K562 (cell line): ENCODE measurements around the gene STAP1. TPM values are rescaled to one million over a fixed set of nuclear protein-coding genes. Genes with fewer than 3 reads are reported as not detected.
A peak's percentile ranks its signal among the peaks of the same experiment; 100 is the strongest.

Source experiments
- ADNP ChIP-seq: fragments of 200-800 bp; sonication (Bioruptor generic); IDR thresholded peaks from 2 replicates; pipeline ENCODE4 v1.6.1; 2016; ENCODE audit warnings: missing genetic modification characterization, missing compliant biosample characterization
- ARHGAP35 ChIP-seq: fragments of 450-650 bp; IDR thresholded peaks from 2 replicates; pipeline ENCODE4 v1.6.1; 2018; ENCODE audit not compliant: partially characterized antibody
- BACH1 ChIP-seq: fragments of 200-800 bp; sonication (Bioruptor generic); IDR thresholded peaks from 2 replicates; pipeline ENCODE4 v1.6.1; 2016; ENCODE audit warnings: missing genetic modification characterization, missing compliant biosample characterization
- BRF2 ChIP-seq: IDR thresholded peaks from 3 replicates; pipeline ENCODE4 v1.6.1; 2011; ENCODE audit warnings: borderline replicate concordance, mild to moderate bottlenecking; ENCODE audit not compliant: insufficient read length, insufficient read depth
- CCNT2 ChIP-seq: IDR thresholded peaks from 2 replicates; pipeline ENCODE4 v1.6.1; 2011; ENCODE audit warnings: borderline replicate concordance, low read depth, mild to moderate bottlenecking, moderate library complexity, mixed read lengths, low read length; ENCODE audit not compliant: insufficient read length; ENCODE audit errors: extremely low read depth
- CEBPG ChIP-seq, 3 experiments: fragments of 200-800 bp in 1 of 3; sonication (Bioruptor generic) in 1 of 3; sonication (generic) in 1 of 3; formaldehyde crosslinking in 1 of 3; IDR thresholded peaks in 2 of 3; conservative IDR thresholded peaks in 1 of 3; 2 replicates each; pipeline versions ENCODE4 v1.6.1 to v1.8.0; 2016 to 2022; ENCODE audit warnings: missing compliant biosample characterization in 2 of 3, missing genetic modification characterization in 2 of 3, mild to moderate bottlenecking in 1 of 3, missing genetic modification reagents in 1 of 3
- CREB1 ChIP-seq, 2 experiments: sonication (generic) in 1 of 2; formaldehyde crosslinking in 1 of 2; IDR thresholded peaks; 2 replicates each; pipeline versions ENCODE4 v1.6.1 to v1.8.0; 2012 to 2022; ENCODE audit warnings: inconsistent platforms in 1 of 2, mild to moderate bottlenecking in 1 of 2, missing genetic modification reagents in 1 of 2, moderate library complexity in 1 of 2
- DACH1 ChIP-seq: fragments of 450-650 bp; IDR thresholded peaks from 2 replicates; pipeline ENCODE4 v1.6.1; 2018; ENCODE audit not compliant: partially characterized antibody
- FOXP4 ChIP-seq: sonication (generic); formaldehyde crosslinking; IDR thresholded peaks from 2 replicates; pipeline ENCODE4 v1.8.0; 2022; ENCODE audit warnings: mild to moderate bottlenecking, missing genetic modification reagents, borderline replicate concordance
- GATAD2B ChIP-seq: fragments of 450-650 bp; IDR thresholded peaks from 2 replicates; pipeline ENCODE4 v1.6.1; 2017; ENCODE audit warnings: mild to moderate bottlenecking, borderline replicate concordance
- HMG20B ChIP-seq: fragments of 250-450 bp; sonication (Bioruptor Pico); IDR thresholded peaks from 2 replicates; pipeline ENCODE4 v1.5.0; 2021; ENCODE audit warnings: mild to moderate bottlenecking
- HMGXB4 ChIP-seq: sonication (generic); formaldehyde crosslinking; IDR thresholded peaks from 2 replicates; pipeline ENCODE4 v1.8.1; 2023; ENCODE audit warnings: mild to moderate bottlenecking, missing genetic modification reagents
- KDM1A ChIP-seq, 2 experiments: fragments of 450-650 bp; IDR thresholded peaks; 2 replicates each; pipeline ENCODE4 v1.6.1; 2016; ENCODE audit warnings: mild to moderate bottlenecking in 2 of 2
- NBN ChIP-seq: fragments of 450-650 bp; IDR thresholded peaks from 2 replicates; pipeline ENCODE4 v1.6.1; 2016; ENCODE audit warnings: low read depth, mild to moderate bottlenecking
- PHB2 ChIP-seq: fragments of 450-650 bp; IDR thresholded peaks from 2 replicates; pipeline ENCODE4 v1.6.1; 2017; ENCODE audit warnings: low read depth
- POLR2B ChIP-seq: fragments of 450-650 bp; IDR thresholded peaks from 2 replicates; pipeline ENCODE4 v1.6.1; 2018; ENCODE audit warnings: low read depth; ENCODE audit not compliant: partially characterized antibody
- RBM17 ChIP-seq: fragments of 200-400 bp; formaldehyde crosslinking; IDR thresholded peaks from 2 replicates; pipeline ENCODE4 v1.6.1; 2017; ENCODE audit warnings: low read depth, mild to moderate bottlenecking, low read length, borderline replicate concordance
- SMARCB1 ChIP-seq: IDR thresholded peaks from 2 replicates; pipeline ENCODE4 v1.6.1; 2011; ENCODE audit warnings: improper control_type of control experiment, low read depth; ENCODE audit not compliant: insufficient read length
- SRSF7 ChIP-seq: fragments of 200-400 bp; formaldehyde crosslinking; optimal IDR thresholded peaks from 2 replicates; pipeline ENCODE3; 2017; ENCODE audit warnings: mild to moderate bottlenecking, low read depth, low read length
- TAF9B ChIP-seq: fragments of 450-650 bp; IDR thresholded peaks from 2 replicates; pipeline ENCODE4 v1.6.1; 2018; ENCODE audit warnings: mild to moderate bottlenecking; ENCODE audit not compliant: partially characterized antibody
- TFAM ChIP-seq: fragments of 250-450 bp; sonication (Bioruptor Pico); conservative IDR thresholded peaks from 2 replicates; pipeline ENCODE4 v1.5.0; 2021; ENCODE audit warnings: mild to moderate bottlenecking, moderate library complexity
- ZBTB26 ChIP-seq: fragments of 450-650 bp; formaldehyde crosslinking; IDR thresholded peaks from 2 replicates; pipeline ENCODE4 v1.4.0; 2022; ENCODE audit warnings: missing genetic modification characterization
- ZC3H11A ChIP-seq: IDR thresholded peaks from 2 replicates; pipeline ENCODE4 v1.6.1; 2012; ENCODE audit warnings: low read depth, low read length, improper control_type of control experiment
- ZFX ChIP-seq: sonication (generic); formaldehyde crosslinking; IDR thresholded peaks from 2 replicates; pipeline ENCODE4 v1.8.0; 2022; ENCODE audit warnings: mild to moderate bottlenecking, missing genetic modification reagents, moderate library complexity
- polyA plus RNA-seq, 8 experiments: library from polyadenylated mRNA; depleted of rRNA in 4 of 8; stranded (reverse) in 5 of 8; unstranded in 3 of 8; fragments of >200 nt; fragmentation: Nextera tagmentation in 2 of 8; fragmentation: Illumina TruSeq in 1 of 8; extraction: Ambion mirVana in 2 of 8; extraction: Trizol in 1 of 8; gene quantifications; 2 replicates each; pipeline versions ENCODE4 v1.2.1 to v1.2.3, GENCODE V29; 2011 to 2014; ENCODE audit warnings: inconsistent platforms in 1 of 8, missing spikeins in 1 of 8
- total RNA-seq, 7 experiments: library from RNA; depleted of rRNA in 6 of 7; stranded (reverse); fragments of >200 nt in 6 of 7; fragmentation: Illumina TruSeq in 2 of 7; extraction: Trizol in 2 of 7; gene quantifications; 2 replicates each; pipeline versions ENCODE4 v1.2.1 to v1.2.3, GENCODE V29; 2011 to 2021; ENCODE audit warnings: low replicate concordance in 1 of 7

The STAP1 gene
- total and polyA plus RNA-seq, 9 of the 15 experiments (the other 6 are each of a cell fraction or from before 2014, with no cell fraction given): 0.50 to 5.6 (median 1.4) TPM

GRCh38 chr4:67576059-67576466 lies 17.5 kb downstream of the STAP1 start (continued):
- no peak for TF ChIP-seq HMGXB4 (CRISPR knock-in tag)
- 0 out of 2 replicates have a peak, but pooled peaks have one; percentile 22 for TF ChIP-seq ADNP (tag)
- TF ChIP-seq HMG20B (CRISPR knock-in tag): no peak
- no peak for TF ChIP-seq CEBPG (CRISPR knock-in tag; IDR thresholded peaks at IDR 0.05)
- no peak for TF ChIP-seq CEBPG (tag; conservative IDR thresholded peaks at IDR 0.05 in 1 of 2, IDR thresholded peaks at IDR 0.05 in 1 of 2)
- no peak for TF ChIP-seq KDM1A (IDR thresholded peaks at IDR 0.05)
- no peak for TF ChIP-seq DACH1
- no peak for TF ChIP-seq ZC3H11A
- no peak for TF ChIP-seq CREB1 (IDR thresholded peaks at IDR 0.05)
- TF ChIP-seq CREB1 (CRISPR knock-in tag; IDR thresholded peaks at IDR 0.05): no peak
- no peak for TF ChIP-seq SMARCB1
- no peak for TF ChIP-seq PHB2
- no peak for TF ChIP-seq TAF9B
- no peak for TF ChIP-seq BRF2
- TF ChIP-seq ZFX: peak; percentile 68; the same call in 1 of the 2 replicates
- TF ChIP-seq ARHGAP35: no peak
- TF ChIP-seq ZBTB26: no peak
- TF ChIP-seq NBN: peak; percentile 12; the same call in 1 of the 2 replicates
- no peak for TF ChIP-seq CCNT2
- no peak for TF ChIP-seq BACH1 (tag)
- TF ChIP-seq RBM17: no peak
- TF ChIP-seq POLR2B: no peak
- TF ChIP-seq GATAD2B: no peak
- no peak for TF ChIP-seq FOXP4 (CRISPR knock-in tag)
- no peak for TF ChIP-seq SRSF7
- no peak for TF ChIP-seq TFAM (CRISPR knock-in tag)
